HG02885 (cell line): Measurements from ENCODE around the gene SNAPIN.
"Not testable (repeated sequence)": the region's sequence is repeated elsewhere in the genome, so short reads cannot be mapped to it uniquely, and the experiment has no call there.

Experiments
- ATAC-seq: cut with Tn5 transposase; IDR thresholded peaks from one replicate; pipeline ENCODE4 v1.9.1; 2021; ENCODE audit warnings: mild to moderate bottlenecking; ENCODE audit not compliant: unreplicated experiment, poor library complexity

The SNAPIN gene

GRCh38 chr1:153643816-153644215 lies 14.7 kb upstream of the SNAPIN start:
- no peak for ATAC-seq

DNA sequence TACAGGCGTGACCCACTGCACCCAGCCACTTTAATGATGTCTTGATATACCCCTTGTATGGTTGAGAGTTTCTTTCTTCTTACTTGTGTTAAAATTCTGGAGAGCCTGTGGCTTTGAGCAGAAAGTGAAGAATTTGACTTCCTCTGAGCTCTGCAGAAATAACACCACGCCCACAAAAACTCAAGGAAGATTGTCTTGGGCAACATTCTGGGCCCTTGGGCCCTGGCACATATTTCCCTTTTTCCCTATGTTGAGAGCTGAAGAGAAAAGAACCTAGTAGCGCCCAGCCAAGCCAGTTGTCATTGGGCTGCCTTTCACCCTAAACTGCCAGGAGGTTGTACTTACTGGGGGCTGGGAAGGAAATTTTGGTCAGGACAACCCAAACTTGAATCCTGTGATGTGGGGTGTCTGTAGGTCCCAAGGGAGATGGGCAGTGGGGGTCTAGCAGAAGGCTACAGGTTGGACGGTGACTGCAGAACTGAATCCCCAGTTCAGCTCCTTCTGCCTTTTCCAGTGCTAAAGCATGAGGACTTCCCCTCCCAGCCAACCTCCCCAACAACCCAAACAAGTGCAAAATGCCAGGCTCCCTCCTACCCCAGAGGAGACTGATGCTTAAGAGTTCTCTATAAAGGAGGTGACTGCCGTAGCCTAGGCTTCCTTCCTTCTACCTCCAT lies 11.7 kb upstream of the SNAPIN start:
- no peak for ATAC-seq

- ATAC-seq: no peak
These were observed 11.2 kb upstream of the SNAPIN start for GRCh38 chr1:153647346-153647714.

GRCh38 chr1:153648000-153648643 lies 10.4 kb upstream of the SNAPIN start:
- no peak for ATAC-seq

- ATAC-seq: no peak
These were observed 9.2 kb upstream of the SNAPIN start for GRCh38 chr1:153649137-153649862.

GRCh38 chr1:153649863-153650235 lies 8.7 kb upstream of the SNAPIN start:
- ATAC-seq: no peak

DNA sequence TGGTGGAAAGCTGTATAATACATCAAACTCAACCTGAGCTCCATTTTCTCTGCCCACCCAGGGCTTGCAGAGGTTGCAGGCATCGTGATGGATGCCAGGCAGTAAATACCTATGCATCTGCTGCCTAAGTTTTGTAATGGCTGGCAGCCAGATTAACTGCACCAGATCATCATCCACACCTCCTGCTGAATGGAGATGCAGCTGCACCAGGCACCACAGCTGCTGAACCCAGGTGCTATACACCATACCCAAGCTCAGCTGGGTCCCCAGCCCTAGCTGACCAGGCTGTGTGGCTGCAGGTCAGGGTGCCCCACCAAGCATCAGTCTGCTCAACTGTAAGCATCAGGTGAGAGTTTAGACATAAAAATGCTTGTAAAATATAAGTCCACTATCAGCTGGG lies 6.7 kb upstream of the SNAPIN start:
- ATAC-seq: no peak

GRCh38 chr1:153652805-153653500 lies 5.5 kb upstream of the SNAPIN start:
- ATAC-seq: no peak

DNA sequence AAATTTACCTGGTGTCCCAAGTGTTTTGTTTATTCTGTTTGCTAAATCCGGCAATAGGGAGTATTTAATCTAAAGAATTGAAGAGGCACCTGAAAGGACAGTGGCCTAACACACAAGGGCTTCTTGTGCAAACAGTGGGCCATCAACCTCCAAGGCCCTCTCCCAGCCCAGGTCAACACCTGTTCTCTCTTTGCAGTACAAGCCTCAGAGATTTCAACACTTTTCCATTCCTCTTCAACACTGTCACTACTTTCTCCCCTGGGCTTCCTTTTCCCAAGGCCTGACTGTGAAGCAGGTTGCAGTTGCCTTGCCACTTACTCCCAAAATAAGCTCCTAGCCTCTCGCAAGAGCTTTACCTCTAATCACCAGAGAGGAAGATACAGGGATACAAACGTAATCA lies 3.2 kb upstream of the SNAPIN start:
- ATAC-seq: no peak

- ATAC-seq: peak; percentile 7
These were observed 652 bp downstream of the SNAPIN start for GRCh38 chr1:153659175-153659534.

GRCh38 chr1:153659656-153660055 lies 1.2 kb downstream of the SNAPIN start:
- ATAC-seq: no peak

DNA sequence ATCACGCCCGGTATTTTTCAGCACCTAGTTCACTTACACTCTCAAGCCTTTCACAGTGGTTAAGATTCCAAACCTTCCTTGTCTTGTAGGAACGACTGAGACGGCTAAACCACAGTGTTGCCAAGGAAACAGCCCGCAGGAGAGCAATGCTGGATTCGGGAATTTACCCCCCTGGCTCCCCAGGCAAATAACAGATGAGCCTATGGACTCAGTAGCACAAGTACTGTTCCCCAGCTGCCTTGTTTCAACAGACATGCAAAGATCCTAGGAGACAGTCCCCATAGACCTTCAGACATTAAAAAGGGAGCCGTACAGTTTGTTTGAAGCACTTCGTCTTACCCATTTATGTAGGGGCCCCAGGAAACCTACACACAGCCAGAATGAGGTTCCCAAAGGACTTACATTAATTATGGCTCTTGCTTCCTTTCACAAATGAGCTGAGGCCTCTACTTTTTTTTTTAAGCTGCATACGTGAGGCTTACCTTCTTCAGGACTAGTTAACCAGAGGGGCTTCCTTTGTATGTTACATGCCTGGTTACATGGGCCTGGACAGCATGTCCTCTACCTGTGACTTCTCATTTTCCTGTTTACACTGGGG lies 2.7 kb downstream of the SNAPIN start:
- ATAC-seq: no peak

- ATAC-seq: no peak
These were observed 3.8 kb downstream of the SNAPIN start for GRCh38 chr1:153662269-153662668.

GRCh38 chr1:153663211-153663610 lies 4.7 kb downstream of the SNAPIN start:
- no peak for ATAC-seq

DNA sequence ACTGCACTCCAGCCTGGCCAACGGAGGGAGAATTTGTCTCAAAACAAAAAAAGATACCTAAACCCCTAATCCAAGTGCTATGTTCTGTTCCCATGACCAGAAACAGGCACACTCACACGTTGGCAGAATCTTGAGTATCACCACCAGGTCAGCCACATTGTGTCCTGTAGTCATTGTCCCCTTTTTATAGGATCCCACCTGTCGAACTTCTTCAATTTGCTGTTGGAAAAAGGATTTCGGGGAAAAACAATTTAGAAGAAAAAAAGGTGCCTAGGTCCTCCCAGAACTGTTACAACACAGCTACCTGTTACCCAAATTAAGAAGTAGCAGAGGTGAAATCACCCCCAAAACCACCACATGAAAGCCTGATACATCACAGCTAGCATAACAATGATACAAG lies 8.9 kb downstream of the SNAPIN start:
- ATAC-seq: no peak

DNA sequence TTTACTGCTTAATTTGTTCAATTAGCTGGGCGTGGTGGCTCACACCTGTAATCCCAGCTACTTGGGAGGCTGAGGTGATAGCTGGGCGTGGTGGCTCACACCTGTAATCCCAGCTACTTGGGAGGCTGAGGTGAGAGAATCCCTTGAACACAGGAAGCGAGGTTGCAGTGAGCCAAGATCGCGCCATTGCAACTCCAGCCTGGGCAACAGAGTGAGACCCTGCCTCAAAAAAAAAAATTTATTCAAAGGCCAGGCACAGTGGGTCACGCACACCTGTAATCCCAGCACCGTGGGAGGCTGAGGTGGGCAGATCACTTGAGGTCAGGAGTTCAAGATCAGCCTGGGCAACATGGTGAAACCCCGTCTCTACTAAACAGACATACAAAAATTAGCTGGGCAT lies 10.2 kb downstream of the SNAPIN start:
- not testable (repeated sequence) for ATAC-seq

GRCh38 chr1:153669606-153670005 lies 11.1 kb downstream of the SNAPIN start:
- no peak for ATAC-seq

- no peak for ATAC-seq
These were observed 11.9 kb downstream of the SNAPIN start for GRCh38 chr1:153670257-153670858.

DNA sequence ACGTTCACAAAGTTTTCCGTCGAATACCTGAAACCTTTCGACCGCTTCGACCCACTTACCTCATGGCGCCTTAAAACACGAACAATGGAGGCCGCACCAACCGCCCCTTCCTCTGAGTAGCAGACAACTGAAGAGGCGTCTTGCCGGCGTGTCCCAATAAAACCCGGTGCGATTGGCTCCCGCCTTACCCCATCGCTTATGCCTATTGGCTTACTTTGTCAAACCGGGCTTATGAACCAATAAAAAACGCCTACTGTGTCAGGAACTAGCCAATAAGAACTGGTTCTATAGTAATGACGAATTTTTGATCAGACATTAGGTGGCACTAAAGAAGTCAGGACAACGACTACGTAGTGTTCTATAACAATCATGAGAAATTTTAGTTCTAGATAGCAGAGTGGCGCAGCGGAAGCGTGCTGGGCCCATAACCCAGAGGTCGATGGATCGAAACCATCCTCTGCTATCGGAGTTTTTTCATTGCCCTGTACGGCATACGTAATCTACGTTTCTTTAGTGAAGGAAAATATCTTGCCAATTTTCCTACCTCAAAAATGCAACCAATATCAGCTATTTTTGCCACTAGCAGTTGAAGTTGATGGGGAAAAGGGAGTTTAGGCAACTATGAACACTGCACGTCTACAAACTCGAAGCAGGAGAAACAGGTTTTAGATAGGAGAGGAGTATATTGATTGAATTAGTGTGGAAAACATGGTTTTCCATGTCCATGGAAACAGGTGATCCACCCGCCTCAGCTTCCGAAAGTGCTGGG lies 12.5 kb downstream of the SNAPIN start, which contains the start of gene ILF2:
TSS of gene ILF2 (minus strand) at position 135 of the 769 bp plus-strand sequence. CDS start at position 64, 71 bp downstream.
- peak; percentile 92 for ATAC-seq
